Urinary bladder (tissue), 4 donors: ENCODE data around the gene HOOK1. TPM values are rescaled to one million over a fixed set of nuclear protein-coding genes. Genes with fewer than 3 reads are reported as not detected.
"Not testable (repeated sequence)": the region's sequence is repeated elsewhere in the genome, so short reads cannot be mapped to it uniquely, and the experiment has no call there.

Experiments used
- DNase-seq: peaks from one replicate; pipeline ENCODE4 v3.0.0-alpha.2; 2015; ENCODE audit errors: extremely low spot score
- H3K27ac ChIP-seq: one replicate; pipeline ENCODE4 v1.5.1; 2013; ENCODE audit warnings: low read depth, mild to moderate bottlenecking, moderate library complexity
- H3K36me3 ChIP-seq: one replicate; pipeline ENCODE4 v1.6.1; 2013; ENCODE audit warnings: mild to moderate bottlenecking, moderate library complexity; ENCODE audit not compliant: insufficient read depth
- H3K4me1 ChIP-seq: one replicate; pipeline ENCODE4 v1.6.1; 2013; ENCODE audit warnings: mild to moderate bottlenecking, moderate library complexity; ENCODE audit not compliant: insufficient read depth
- H3K4me3 ChIP-seq: one replicate; pipeline ENCODE4 v1.5.1; 2013; ENCODE audit warnings: low read depth, low read length
- WGBS: extraction: QIAGEN DNeasy Blood & Tissue Kit; methylation state at CpG from one replicate; pipeline ENCODE4 v1.1.7; 2013; 5-methylcytosine and 5-hydroxymethylcytosine counted together
- polyA plus RNA-seq: library from polyadenylated mRNA; stranded (reverse); fragments of 200-250 nt; gene quantifications from one replicate; pipeline ENCODE4 v1.2.3, GENCODE V29; 2013
- total RNA-seq: library from RNA; depleted of rRNA; stranded (reverse); fragments of >200 nt; gene quantifications from one replicate; pipeline ENCODE4 v1.2.3, GENCODE V29; 2014
- donor health status: healthy with polysubstance abuse.
- donor health status: healthy.

The HOOK1 gene
- total and polyA plus RNA-seq, 2 donors: 0.63 to 8.6 TPM

DNA sequence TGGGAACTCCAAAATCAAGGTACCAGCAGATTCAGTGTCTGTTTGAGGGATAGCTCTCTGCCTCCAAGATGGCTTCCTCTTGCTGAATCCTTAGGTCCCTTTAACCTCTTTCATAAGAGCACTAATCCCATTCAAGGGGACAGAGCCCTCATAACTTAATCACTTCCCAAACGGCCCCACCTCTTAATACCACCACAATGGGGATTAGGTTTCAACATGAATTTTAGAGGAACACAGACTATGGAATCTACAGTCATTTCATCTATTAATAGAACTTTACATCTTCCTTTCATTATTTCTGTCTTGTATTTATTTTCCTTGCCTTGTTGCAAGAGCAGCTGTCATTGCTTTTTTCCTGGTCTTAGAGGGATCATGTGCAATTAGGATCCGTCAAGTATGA is 30.3 kb downstream of the HOOK1 start:
- 66% methylated on average over 2 of the region's 2 CpGs for WGBS

DNA sequence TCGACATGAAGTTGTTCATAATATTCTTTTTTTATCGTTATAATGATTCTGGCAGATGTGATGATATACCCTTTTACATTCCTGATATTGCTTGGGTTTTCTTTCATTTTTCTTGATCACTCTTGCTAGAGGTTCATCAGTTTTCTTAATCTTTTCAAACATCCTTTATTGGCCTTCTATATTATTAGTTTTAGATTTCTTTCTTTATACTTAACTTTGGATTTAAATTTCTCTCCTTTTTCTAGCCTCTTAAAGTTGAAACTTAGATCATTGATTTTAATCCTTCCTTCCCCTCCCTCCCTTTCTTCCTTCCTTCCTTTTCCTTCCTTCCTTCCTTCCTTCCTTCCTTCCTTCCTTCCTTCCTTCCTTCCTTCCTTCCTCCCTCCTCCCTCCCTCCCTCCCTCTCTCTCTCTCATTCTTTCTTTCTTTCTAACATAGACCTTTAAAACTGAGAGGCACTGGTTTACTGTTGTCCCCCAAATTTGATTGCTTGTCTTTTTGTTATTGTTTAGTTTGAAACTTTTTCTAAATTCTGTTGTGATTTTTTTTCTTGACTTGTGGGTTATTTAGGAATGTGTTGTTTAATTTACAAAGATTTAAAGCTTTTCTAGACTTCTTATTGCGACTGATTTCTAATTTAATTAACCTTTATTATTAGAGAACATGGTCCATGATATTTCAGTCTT is 31.6 kb downstream of the HOOK1 start:
- no peaks in the 10 kb centered on the region for H3K36me3 ChIP-seq
- H3K27ac ChIP-seq: no peak overlapping the region
- no peaks in the 10 kb centered on the region for H3K4me1 ChIP-seq
- WGBS: 90% methylated on average over 3 of the region's 3 CpGs
- DNase-seq: no peak
- H3K4me3 ChIP-seq: no peak overlapping the region

More for the DNA sequence above, 30.3 kb downstream of the HOOK1 start:
- no peaks in the 10 kb centered on the region for H3K36me3 ChIP-seq
- H3K4me3 ChIP-seq: no peak overlapping the region
- no peak for DNase-seq
- no peak overlapping the region for H3K27ac ChIP-seq
- H3K4me1 ChIP-seq: no peaks in the 10 kb centered on the region

DNA sequence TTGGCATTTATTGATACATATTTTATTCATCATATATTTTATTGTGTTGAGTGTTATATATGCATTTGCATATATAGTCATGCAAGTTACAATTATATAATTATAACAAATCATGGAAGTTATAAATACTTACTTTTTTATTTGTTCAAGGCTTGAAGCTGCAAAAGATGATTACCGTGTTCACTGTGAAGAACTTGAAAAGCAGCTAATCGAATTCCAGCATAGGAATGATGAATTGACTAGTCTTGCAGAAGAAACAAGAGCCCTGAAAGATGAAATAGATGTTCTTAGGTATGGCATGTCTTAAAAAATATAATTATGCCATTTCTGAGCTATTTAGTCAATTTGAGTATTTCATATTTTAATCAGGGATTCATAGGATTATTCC is 32.1 kb downstream of the HOOK1 start:
- 89% methylated on average over 2 of the region's 2 CpGs for WGBS
- Histone ChIP-seq H3K36me3 (no peaks in the 10 kb centered on the region), H3K4me1 (no peaks in the 10 kb centered on the region), H3K4me3 (no peak overlapping the region), H3K27ac (no peak overlapping the region)
- DNase-seq: no peak

DNA sequence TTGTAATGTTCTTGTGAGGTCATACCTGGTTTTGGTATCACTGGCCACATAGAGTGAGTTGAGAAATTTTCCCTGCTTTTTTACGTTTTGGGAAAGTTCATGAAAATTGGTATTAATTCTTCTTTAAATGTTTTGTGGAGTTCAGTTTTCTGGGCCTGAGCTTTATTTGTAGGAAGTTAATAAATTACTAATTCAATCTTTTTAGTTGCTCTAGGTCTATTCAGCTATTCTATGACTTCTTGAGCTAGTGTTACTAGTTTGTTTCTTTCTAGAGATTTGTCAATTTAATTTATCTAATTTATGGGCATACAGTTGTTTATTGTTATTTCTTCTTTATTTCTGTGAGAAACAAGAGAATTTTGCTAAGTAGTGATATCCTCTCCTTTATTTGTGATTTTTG is 37.4 kb downstream of the HOOK1 start:
- WGBS: 79% methylated on average over 1 of the region's 1 CpG
- no peak for DNase-seq
- Histone ChIP-seq H3K4me1 (no peaks in the 10 kb centered on the region), H3K4me3 (no peak overlapping the region), H3K27ac (no peak overlapping the region), H3K36me3 (no peaks in the 10 kb centered on the region)

DNA sequence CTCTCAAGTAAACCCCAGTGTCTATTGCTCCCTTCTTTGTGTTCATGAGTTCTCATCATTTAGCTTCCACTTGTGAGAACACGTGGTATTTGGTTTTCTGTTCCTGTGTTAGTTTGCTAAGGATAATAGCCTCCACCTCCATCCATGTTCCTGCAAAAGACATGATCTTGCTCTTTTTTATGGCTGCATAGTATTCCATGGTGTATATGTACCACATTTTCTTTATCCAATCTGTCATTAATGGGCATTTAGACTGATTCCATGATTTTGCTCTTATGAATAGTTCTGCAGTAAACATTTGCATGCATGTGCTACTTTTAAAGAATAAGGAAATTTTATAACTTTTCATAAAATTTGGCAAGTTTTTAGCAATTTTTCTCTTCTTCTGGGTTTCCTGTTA is 40.5 kb downstream of the HOOK1 start:
- H3K4me3 ChIP-seq, H3K27ac ChIP-seq, H3K4me1 ChIP-seq, DNase-seq, H3K36me3 ChIP-seq: not testable (repeated sequence)
- WGBS: 100% methylated on average over 1 of the region's 1 CpG

DNA sequence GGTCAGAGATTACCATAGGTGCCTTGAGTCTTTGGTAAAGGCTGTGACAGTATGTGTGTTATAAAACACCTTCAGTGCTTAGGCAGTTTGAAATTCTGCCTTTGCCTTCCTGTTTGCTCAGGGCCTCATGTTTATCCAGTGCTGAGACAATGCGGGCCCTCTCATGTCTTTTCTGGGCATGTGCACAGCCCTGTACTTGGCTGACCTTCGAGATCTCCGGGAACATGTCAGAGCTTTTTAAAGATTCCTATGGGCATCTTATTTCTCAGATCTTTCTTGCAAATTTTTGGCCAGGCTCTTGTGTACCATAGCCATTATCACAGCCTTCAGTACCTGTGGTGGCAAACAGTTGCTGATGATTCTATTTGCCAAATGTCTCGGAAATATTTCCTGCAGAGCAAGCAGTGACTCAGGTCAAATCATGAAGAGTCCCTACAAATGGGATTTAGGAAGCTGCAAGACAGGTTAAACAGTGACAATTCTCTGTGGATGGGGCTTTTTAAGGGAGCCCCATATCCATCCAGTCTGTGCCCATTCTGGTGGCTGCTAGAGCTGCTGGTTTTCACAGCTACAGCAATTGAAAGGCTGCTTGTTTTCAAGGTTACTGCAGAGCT is 42.1 kb downstream of the HOOK1 start:
- no peak for DNase-seq
- Histone ChIP-seq H3K4me1 (no peaks in the 10 kb centered on the region), H3K4me3 (no peak overlapping the region), H3K36me3 (no peaks in the 10 kb centered on the region), H3K27ac (no peak overlapping the region)
- 74% methylated on average over 4 of the region's 4 CpGs for WGBS

DNA sequence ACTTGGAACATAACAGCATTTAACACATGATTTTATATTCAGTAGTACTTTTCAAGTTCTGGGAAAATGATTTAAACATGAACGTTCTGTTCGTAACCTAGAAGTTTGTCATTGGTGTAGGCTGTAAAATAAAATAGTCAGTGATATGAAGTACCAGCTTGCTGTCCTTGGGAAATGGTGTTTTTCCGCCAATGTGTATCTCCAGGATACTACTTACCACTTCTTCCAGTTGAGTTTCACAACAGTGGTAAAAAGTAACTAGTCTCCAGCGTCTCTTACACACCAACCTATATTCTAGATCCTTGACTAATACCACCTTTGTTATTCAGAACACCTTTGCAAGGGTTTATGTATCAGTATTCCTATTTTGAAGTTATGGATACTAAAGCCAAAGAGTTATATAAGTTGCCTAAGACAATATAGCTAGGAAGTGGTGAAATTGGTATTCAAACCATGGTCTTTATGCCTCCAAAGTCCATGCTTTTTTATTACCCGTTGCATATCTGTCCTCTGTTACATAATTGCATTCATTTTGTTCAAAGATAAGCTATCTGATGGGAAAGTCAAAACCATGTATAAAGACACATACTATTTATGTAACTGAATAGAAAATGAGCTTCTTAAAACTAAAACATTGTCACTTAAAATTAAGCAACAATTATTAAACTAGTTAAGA is 43.1 kb downstream of the HOOK1 start:
- Histone ChIP-seq H3K27ac (no peak overlapping the region), H3K4me1 (no peaks in the 10 kb centered on the region), H3K36me3 (no peaks in the 10 kb centered on the region), H3K4me3 (no peak overlapping the region)
- WGBS: 83% methylated on average over 5 of the region's 5 CpGs
- no peak for DNase-seq

DNA sequence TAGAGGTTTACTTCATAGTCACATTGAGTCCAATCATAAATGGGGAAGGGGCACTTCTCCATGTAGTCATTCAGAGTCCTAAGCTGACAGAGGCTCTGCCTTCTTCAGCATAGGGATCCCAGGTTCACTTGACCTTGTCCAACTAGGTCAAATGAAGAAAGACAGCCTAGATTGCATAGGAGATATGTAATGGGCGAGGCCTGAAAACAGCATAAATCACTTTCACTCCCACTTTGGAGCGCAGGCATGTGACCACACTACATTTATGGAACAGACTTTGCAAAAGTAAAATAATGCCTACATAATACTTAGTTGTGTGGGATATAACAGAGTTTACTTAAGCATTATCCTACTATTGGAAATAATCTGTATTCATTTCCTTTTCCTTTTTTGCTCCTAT is 51.7 kb downstream of the HOOK1 start:
- DNase-seq: no peak
- Histone ChIP-seq H3K27ac (no peak overlapping the region), H3K4me1 (no peaks in the 10 kb centered on the region), H3K4me3 (no peak overlapping the region), H3K36me3 (peaks cover 2% of the 10 kb centered on the region)
- WGBS: 85% methylated on average over 2 of the region's 2 CpGs

DNA sequence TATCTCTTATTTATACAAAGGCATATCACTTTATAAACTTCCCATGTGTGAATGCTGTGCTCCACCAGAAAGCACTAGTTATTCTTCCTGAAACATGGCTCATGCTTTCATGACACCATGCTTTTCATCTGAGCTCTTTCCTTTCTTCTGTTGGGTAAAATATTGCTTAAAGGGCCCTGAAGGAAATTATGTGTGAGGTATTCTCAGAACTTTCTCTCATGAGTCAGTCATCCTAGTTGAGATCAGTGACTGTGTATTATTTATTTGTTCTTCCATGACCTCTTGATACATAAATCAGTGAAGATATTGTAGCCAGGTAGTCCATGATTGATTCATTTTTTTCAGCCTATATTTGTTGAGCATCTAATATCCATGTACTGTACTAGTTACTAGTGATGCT is 57.0 kb downstream of the HOOK1 start:
- H3K4me1 ChIP-seq: no peaks in the 10 kb centered on the region
- H3K4me3 ChIP-seq: no peak overlapping the region
- no peaks in the 10 kb centered on the region for H3K36me3 ChIP-seq
- no peak overlapping the region for H3K27ac ChIP-seq
- DNase-seq: no peak

DNA sequence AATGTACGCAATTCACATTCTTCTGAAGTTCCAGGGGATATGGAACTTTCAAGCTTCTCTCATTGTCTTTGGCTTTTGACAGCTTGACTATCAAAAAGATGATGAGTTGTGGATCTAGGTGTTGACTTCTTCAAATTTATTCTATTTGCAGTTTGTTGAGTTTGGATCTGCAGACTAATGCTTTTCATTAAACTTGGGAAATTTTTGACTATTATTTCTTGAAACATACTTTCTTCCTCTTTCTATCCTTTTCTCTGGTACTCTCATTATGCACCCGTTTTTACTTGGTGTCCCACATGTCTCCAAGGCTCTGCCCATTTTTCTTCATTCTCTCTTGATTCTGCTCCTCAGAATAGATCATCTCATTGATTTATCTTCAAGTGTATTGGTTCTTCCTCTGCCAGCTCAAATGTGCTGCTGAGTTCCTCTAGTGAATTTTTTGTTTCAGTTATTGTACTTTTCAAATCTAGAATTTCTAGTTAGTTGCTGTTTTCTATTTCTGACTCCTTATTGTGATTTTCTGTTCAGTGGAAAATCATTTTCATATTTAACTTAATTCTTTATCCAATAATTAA is 62.4 kb downstream of the HOOK1 start:
- H3K36me3 ChIP-seq: no peaks in the 10 kb centered on the region
- no peak overlapping the region for H3K27ac ChIP-seq
- no peak overlapping the region for H3K4me3 ChIP-seq
- H3K4me1 ChIP-seq: no peaks in the 10 kb centered on the region
- DNase-seq: no peak
- 95% methylated on average over 2 of the region's 2 CpGs for WGBS

DNA sequence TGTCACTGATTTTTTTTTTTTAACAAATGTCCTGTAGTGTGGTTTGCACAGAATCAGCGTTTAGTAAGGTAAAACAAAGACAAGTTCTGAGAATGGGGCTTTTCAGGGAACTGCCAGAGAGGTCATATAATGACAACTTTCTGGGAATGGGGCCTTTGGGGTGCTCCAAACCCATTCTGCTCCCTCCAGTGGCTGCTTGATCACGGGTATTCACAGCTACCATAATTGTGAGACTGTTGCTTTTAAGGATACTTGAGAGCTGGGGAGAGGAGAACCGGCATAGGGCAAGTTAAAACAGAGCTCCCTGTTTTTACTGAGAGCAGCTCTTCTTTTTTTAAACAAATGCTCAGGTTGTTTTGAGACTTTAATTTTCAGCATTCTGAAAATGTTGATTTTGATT is 63.6 kb downstream of the HOOK1 start:
- Histone ChIP-seq H3K36me3 (no peaks in the 10 kb centered on the region), H3K4me1 (no peaks in the 10 kb centered on the region), H3K27ac (no peak overlapping the region), H3K4me3 (no peak overlapping the region)
- 77% methylated on average over 3 of the region's 3 CpGs for WGBS
- DNase-seq: no peak

DNA sequence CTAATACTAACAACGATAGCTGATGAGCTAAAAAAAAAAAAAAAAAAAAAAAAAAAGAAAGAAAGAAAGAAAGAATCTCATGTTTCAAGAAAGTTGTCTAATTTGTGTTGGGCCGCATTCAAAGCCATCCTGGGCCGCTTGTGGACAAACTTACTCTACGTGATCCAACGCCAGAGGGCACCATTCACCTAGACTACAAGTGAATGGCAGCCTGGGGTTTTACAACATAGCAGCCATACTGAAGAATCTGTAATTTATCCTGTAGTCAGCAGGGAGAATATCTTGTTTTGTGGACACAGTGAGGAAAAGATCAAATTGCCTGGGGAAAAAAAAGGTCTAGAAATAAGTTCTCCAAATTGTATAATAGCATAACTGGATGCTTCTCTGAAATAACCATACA is 64.8 kb downstream of the HOOK1 start:
- H3K4me1 ChIP-seq: no peaks in the 10 kb centered on the region
- 30% methylated on average over 5 of the region's 5 CpGs for WGBS
- no peak overlapping the region for H3K27ac ChIP-seq
- H3K4me3 ChIP-seq: no peak overlapping the region
- peak; percentile 42 for DNase-seq
- no peaks in the 10 kb centered on the region for H3K36me3 ChIP-seq

DNA sequence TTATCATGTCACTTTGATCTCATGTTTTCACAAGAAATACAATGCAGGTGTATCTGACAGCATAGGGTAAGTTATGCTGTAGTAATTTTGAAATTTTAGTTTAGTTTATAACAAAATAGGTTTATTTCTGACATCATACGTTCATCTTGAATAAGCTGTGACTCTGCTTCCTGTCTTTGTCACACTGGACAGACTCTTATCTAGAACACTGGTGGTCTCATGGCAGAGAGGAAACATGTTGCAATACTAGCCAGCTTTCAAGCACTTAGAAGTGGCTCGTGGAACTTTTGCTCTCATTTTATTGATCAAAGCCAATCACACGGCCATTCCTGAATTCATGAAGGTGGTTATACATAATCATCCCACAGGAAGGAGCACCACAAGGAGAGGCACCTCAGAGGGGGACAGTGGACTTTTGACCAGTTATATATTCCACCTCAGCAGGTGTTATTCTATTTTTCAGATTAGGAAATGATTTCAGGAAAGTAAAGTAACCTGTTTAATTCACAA is 65.3 kb downstream of the HOOK1 start:
- DNase-seq: no peak
- WGBS: 49% methylated on average over 3 of the region's 3 CpGs

DNA sequence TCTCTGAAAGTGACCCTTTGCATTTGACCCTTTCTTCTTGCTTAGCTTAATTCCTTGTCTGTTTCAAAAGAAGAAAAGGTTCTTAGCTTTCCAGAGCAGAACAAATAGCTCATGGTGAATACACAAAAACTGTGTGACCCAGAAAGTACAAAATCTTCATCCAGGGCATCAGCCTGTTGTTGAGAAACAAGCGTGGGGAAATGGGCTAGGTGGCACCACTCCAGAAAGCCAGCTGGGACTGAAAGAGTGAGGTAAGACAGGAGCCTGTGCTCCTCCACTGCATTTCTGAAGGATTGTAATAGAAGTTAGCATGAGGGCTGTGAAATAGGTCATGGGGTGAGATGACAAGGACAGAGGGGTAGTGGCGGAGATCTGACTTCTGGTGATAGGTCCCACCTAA is 66.0 kb downstream of the HOOK1 start:
- H3K36me3 ChIP-seq: no peaks in the 10 kb centered on the region
- no peak overlapping the region for H3K27ac ChIP-seq
- H3K4me1 ChIP-seq: no peaks in the 10 kb centered on the region
- no peak for DNase-seq
- WGBS: 75% methylated on average over 2 of the region's 2 CpGs
- H3K4me3 ChIP-seq: no peak overlapping the region

More for the DNA sequence above, 65.3 kb downstream of the HOOK1 start:
- H3K27ac ChIP-seq: no peak overlapping the region
- H3K36me3 ChIP-seq: no peaks in the 10 kb centered on the region
- H3K4me3 ChIP-seq: no peak overlapping the region
- H3K4me1 ChIP-seq: no peaks in the 10 kb centered on the region
